HCT116 (cell line): ENCODE results near the gene SP110.
"Not testable (repeated sequence)": the region's sequence is repeated elsewhere in the genome, so short reads cannot be mapped to it uniquely, and the experiment has no call there.

Experiments used
- ATF3 ChIP-seq: IDR thresholded peaks from 2 replicates; pipeline ENCODE4 v1.6.1; 2012
- CEBPB ChIP-seq: IDR thresholded peaks from 2 replicates; pipeline ENCODE4 v1.6.1; 2012; ENCODE audit warnings: low read depth
- CTCF ChIP-seq, 3 experiments: fragments of 200-600 bp in 1 of 3; sonication (generic) in 1 of 3; IDR thresholded peaks in 2 of 3; conservative IDR thresholded peaks in 1 of 3; 2 replicates each; pipeline ENCODE4 v1.5.1; 2012 to 2017; ENCODE audit warnings: low read depth in 2 of 3, low read length in 2 of 3, antibody characterized with exemption in 1 of 3, borderline replicate concordance in 1 of 3, control low read depth in 1 of 3, mild to moderate bottlenecking in 1 of 3, mixed read lengths in 1 of 3, mixed run types in 1 of 3, moderate library complexity in 1 of 3; ENCODE audit not compliant: insufficient read depth in 1 of 3
- ELF1 ChIP-seq: IDR thresholded peaks from 2 replicates; pipeline ENCODE4 v1.6.1; 2012; ENCODE audit warnings: low read depth, borderline replicate concordance
- EZH2 ChIP-seq: fragments of 200-600 bp; sonication (generic); IDR thresholded peaks from 2 replicates; pipeline ENCODE4 v1.6.1; 2017; ENCODE audit warnings: antibody characterized with exemption, mixed run types
- EZH2phosphoT487 ChIP-seq: fragments of 200-600 bp; IDR thresholded peaks from 2 replicates; pipeline ENCODE4 v1.6.1; 2018; ENCODE audit warnings: antibody characterized with exemption, borderline replicate concordance
- POLR2A ChIP-seq: IDR thresholded peaks from 2 replicates; pipeline ENCODE4 v1.7.0; 2011; ENCODE audit warnings: borderline replicate concordance; ENCODE audit not compliant: insufficient read depth, insufficient read length; ENCODE audit errors: extremely low read depth
- POLR2AphosphoS5 ChIP-seq: IDR thresholded peaks from 2 replicates; pipeline ENCODE4 v1.6.1; 2011; ENCODE audit warnings: mild to moderate bottlenecking, low read depth, low read length, moderate library complexity
- REST ChIP-seq: IDR thresholded peaks from 2 replicates; pipeline ENCODE4 v1.6.1; 2012; ENCODE audit warnings: low read depth
- YY1 ChIP-seq: IDR thresholded peaks from 2 replicates; pipeline ENCODE4 v1.6.1; 2011; ENCODE audit warnings: low read length, low read depth, moderate library complexity, mild to moderate bottlenecking; ENCODE audit not compliant: insufficient replicate concordance; ENCODE audit errors: extremely low read depth
- ZBTB33 ChIP-seq: IDR thresholded peaks from 2 replicates; pipeline ENCODE4 v1.6.1; 2011; ENCODE audit warnings: mild to moderate bottlenecking, low read length, moderate library complexity; ENCODE audit not compliant: insufficient replicate concordance; ENCODE audit errors: extremely low read depth

- not testable (repeated sequence) for TF ChIP-seq ZBTB33; POLR2A; CTCF (IDR thresholded peaks at IDR 0.05 in 2 of 3, conservative IDR thresholded peaks at IDR 0.05 in 1 of 3; ENCODE audit: borderline replicate concordance in 1 of 3, insufficient read depth in 1 of 3, low read depth in 2 of 3, low read length in 2 of 3); ATF3; EZH2; EZH2phosphoT487; REST; ELF1; YY1; POLR2AphosphoS5
- TF ChIP-seq CEBPB = peak; percentile 83
These were observed 3.0 kb upstream of the SP110 start for GRCh38 chr2:230222829-230223228.
